HepG2 (cell line): ENCODE data around the gene BLVRB. TPM values are rescaled to one million over a fixed set of nuclear protein-coding genes. Genes with fewer than 3 reads are reported as not detected.

ENCODE experiments used
- ARNT2 ChIP-seq: sonication (generic); formaldehyde crosslinking; IDR thresholded peaks from 2 replicates; pipeline ENCODE4 v1.8.0; 2022; ENCODE audit warnings: mild to moderate bottlenecking, low read depth, missing genetic modification reagents, moderate library complexity
- BHLHE40 ChIP-seq: IDR thresholded peaks from 2 replicates; pipeline ENCODE4 v1.6.1; 2011; ENCODE audit warnings: low read length, improper control_type of control experiment
- CHD2 ChIP-seq: IDR thresholded peaks from 2 replicates; pipeline ENCODE4 v1.6.1; 2011; ENCODE audit warnings: low read depth, low read length, improper control_type of control experiment
- CHD4 ChIP-seq: fragments of 200-600 bp; sonication (generic); IDR thresholded peaks from 2 replicates; pipeline ENCODE4 v1.7.0; 2017; ENCODE audit warnings: mild to moderate bottlenecking, low read length, borderline replicate concordance
- FOSL2 ChIP-seq: sonication (generic); formaldehyde crosslinking; IDR thresholded peaks from 2 replicates; pipeline ENCODE4 v1.4.0; 2020; ENCODE audit warnings: missing genetic modification reagents
- GABPA ChIP-seq, 2 experiments: IDR thresholded peaks; 2 replicates each; pipeline ENCODE4 v1.6.1; 2011 to 2016; ENCODE audit warnings: low read depth in 2 of 2, low read length in 1 of 2, missing biosample characterization in 1 of 2, missing genetic modification characterization in 1 of 2
- HNF4A ChIP-seq: sonication (generic); formaldehyde crosslinking; IDR thresholded peaks from 2 replicates; pipeline ENCODE4 v1.4.0; 2020; ENCODE audit warnings: missing genetic modification reagents
- KDM2A ChIP-seq: sonication (generic); formaldehyde crosslinking; IDR thresholded peaks from 2 replicates; pipeline ENCODE4 v1.4.0; 2020; ENCODE audit warnings: low read depth, missing genetic modification reagents, borderline replicate concordance
- KLF13 ChIP-seq: sonication (generic); formaldehyde crosslinking; IDR thresholded peaks from 2 replicates; pipeline ENCODE4 v1.4.0; 2020; ENCODE audit warnings: mild to moderate bottlenecking, missing genetic modification reagents
- NR2F1 ChIP-seq, 2 experiments: fragments of 450-650 bp in 1 of 2; formaldehyde crosslinking in 1 of 2; IDR thresholded peaks; 2 replicates each; pipeline versions ENCODE4 v1.5.0 to v1.6.1; 2016 to 2020; ENCODE audit warnings: mild to moderate bottlenecking in 1 of 2, missing compliant biosample characterization in 1 of 2, missing genetic modification reagents in 1 of 2, moderate library complexity in 1 of 2
- SP5 ChIP-seq: IDR thresholded peaks from 2 replicates; pipeline ENCODE4 v1.6.1; 2016; ENCODE audit warnings: low read depth, borderline replicate concordance
- SRSF4 ChIP-seq: fragments of 200-400 bp; formaldehyde crosslinking; IDR thresholded peaks from one replicate; pipeline ENCODE4 v1.6.1; 2018; ENCODE audit warnings: mild to moderate bottlenecking, low read depth, low read length, moderate library complexity; ENCODE audit not compliant: poor library complexity, severe bottlenecking
- TBX3 ChIP-seq: fragments of 450-650 bp; IDR thresholded peaks from 2 replicates; pipeline ENCODE4 v1.6.1; 2017; ENCODE audit warnings: antibody characterized with exemption, mild to moderate bottlenecking, inconsistent platforms, borderline replicate concordance
- ZBTB38 ChIP-seq: sonication (generic); formaldehyde crosslinking; IDR thresholded peaks from 2 replicates; pipeline ENCODE4 v1.5.1; 2020; ENCODE audit warnings: mild to moderate bottlenecking, missing genetic modification reagents
- ZFX ChIP-seq: sonication (generic); formaldehyde crosslinking; IDR thresholded peaks from 2 replicates; pipeline ENCODE4 v1.4.0; 2020; ENCODE audit warnings: mild to moderate bottlenecking, low read depth, missing genetic modification reagents, moderate library complexity
- ZMYM2 ChIP-seq: sonication (generic); formaldehyde crosslinking; IDR thresholded peaks from 2 replicates; pipeline ENCODE4 v1.8.0; 2022; ENCODE audit warnings: mild to moderate bottlenecking, missing genetic modification reagents
- ZMYM3 ChIP-seq: sonication (generic); formaldehyde crosslinking; IDR thresholded peaks from 2 replicates; pipeline ENCODE4 v1.5.1; 2020; ENCODE audit warnings: mild to moderate bottlenecking, missing genetic modification reagents
- ZNF10 ChIP-seq: sonication (generic); formaldehyde crosslinking; IDR thresholded peaks from 2 replicates; pipeline ENCODE4 v1.4.0; 2020; ENCODE audit warnings: mild to moderate bottlenecking, low read depth, missing genetic modification reagents, borderline replicate concordance
- ZNF235 ChIP-seq: sonication (generic); formaldehyde crosslinking; IDR thresholded peaks from 2 replicates; pipeline ENCODE4 v1.8.1; 2023; ENCODE audit warnings: mild to moderate bottlenecking, missing genetic modification reagents, borderline replicate concordance
- ZNF333 ChIP-seq: sonication (generic); formaldehyde crosslinking; IDR thresholded peaks from 2 replicates; pipeline ENCODE4 v1.4.0; 2020; ENCODE audit warnings: mild to moderate bottlenecking, missing genetic modification reagents, borderline replicate concordance
- ZNF557 ChIP-seq: sonication (generic); formaldehyde crosslinking; IDR thresholded peaks from 2 replicates; pipeline ENCODE4 v1.4.0; 2020; ENCODE audit warnings: missing genetic modification reagents
- ZNF567 ChIP-seq: sonication (generic); formaldehyde crosslinking; IDR thresholded peaks from 2 replicates; pipeline ENCODE4 v1.8.1; 2023; ENCODE audit warnings: mild to moderate bottlenecking, missing genetic modification reagents, borderline replicate concordance
- ZNF572 ChIP-seq: sonication (generic); formaldehyde crosslinking; IDR thresholded peaks from 2 replicates; pipeline ENCODE4 v1.5.1; 2020; ENCODE audit warnings: mild to moderate bottlenecking, missing genetic modification reagents
- ZNF7 ChIP-seq: IDR thresholded peaks from 2 replicates; pipeline ENCODE4 v1.6.1; 2016; ENCODE audit warnings: missing biosample characterization, missing genetic modification reagents
- ZNF749 ChIP-seq: sonication (generic); formaldehyde crosslinking; IDR thresholded peaks from 2 replicates; pipeline ENCODE4 v1.8.0; 2022; ENCODE audit warnings: mild to moderate bottlenecking, missing genetic modification reagents, moderate library complexity, borderline replicate concordance
- ZNF883 ChIP-seq: sonication (generic); formaldehyde crosslinking; IDR thresholded peaks from 2 replicates; pipeline ENCODE4 v1.5.1; 2020; ENCODE audit warnings: mild to moderate bottlenecking, missing genetic modification reagents; ENCODE audit errors: not compliant biosample characterization
- ZSCAN21 ChIP-seq: sonication (generic); formaldehyde crosslinking; IDR thresholded peaks from 2 replicates; pipeline ENCODE4 v1.8.0; 2022; ENCODE audit warnings: mild to moderate bottlenecking, missing genetic modification reagents, moderate library complexity, borderline replicate concordance
- polyA plus RNA-seq, 8 experiments: library from polyadenylated mRNA; depleted of rRNA in 3 of 8; stranded (reverse) in 7 of 8; unstranded in 1 of 8; fragments of >200 nt; fragmentation: Illumina TruSeq in 4 of 8; extraction: Trizol in 4 of 8; gene quantifications; 2 replicates each; pipeline versions ENCODE4 v1.2.1 to v1.2.3, GENCODE V29; 2011 to 2016; ENCODE audit warnings: low read depth in 4 of 8, missing spikeins in 1 of 8, mixed read lengths in 1 of 8; ENCODE audit not compliant: insufficient read depth in 1 of 8
- total RNA-seq, 5 experiments: library from RNA; depleted of rRNA; stranded (reverse); fragments of >200 nt; fragmentation: Illumina TruSeq; extraction: Trizol; gene quantifications; 2 replicates each; pipeline ENCODE4 v1.2.3, GENCODE V29; 2016; ENCODE audit warnings: low read depth in 1 of 5
- TF ChIP-seq, protein P1 (sequence below): sonication (generic); formaldehyde crosslinking; IDR thresholded peaks from 2 replicates; pipeline ENCODE4 v1.4.0; 2020; ENCODE audit warnings: missing genetic modification reagents, mild to moderate bottlenecking, borderline replicate concordance

BLVRB gene
- total and polyA plus RNA-seq, 2 of the 13 experiments (the other 11 are each of a cell fraction or from before 2014, with no cell fraction given) = 25.9 to 51.4 TPM

DNA sequence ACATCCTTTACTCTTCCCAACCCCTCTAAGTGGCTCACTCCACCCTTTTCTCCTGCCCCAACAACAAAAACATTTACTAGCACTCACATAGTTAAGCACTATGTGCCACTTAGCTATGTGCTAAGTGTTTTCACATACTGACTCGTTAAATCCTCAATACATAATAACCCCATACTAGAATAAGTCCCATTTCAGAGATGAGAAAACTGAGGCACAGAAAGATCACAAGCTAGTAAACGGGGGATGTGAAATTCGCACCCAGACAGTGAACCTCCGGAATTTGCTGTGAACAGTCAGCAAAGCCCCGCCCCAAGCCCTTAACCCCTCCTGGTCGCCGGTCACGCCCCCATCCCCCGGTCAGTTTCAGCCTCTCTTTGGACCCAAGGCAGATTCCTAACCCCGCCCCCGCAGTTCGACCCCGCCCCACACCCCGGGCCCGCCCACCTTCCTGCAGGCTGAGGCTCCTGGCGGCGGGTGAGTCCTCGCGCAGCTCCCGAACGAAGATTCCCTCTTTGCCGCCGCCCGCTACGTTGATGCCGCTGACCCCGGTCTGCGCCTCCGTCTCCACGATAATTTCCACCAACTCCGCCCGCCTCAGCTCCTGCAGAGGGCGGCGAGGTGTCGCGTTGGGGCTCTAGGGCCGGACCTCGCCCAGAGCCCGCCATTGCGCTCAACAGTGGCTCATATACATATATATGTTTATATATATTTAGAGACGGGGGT, 62.1 kb downstream of the BLVRB start (continued):
- TF ChIP-seq ZNF557 (CRISPR knock-in tag) (no peak), BHLHE40 (no peak), TBX3 (no peak), ARNT2 (CRISPR knock-in tag) (no peak), ZNF883 (CRISPR knock-in tag) (no peak), SRSF4 (no peak), ZNF749 (no peak), ZMYM3 (peak; percentile 97), ZNF572 (CRISPR knock-in tag) (no peak), ZNF333 (CRISPR knock-in tag) (no peak; the same call in 1 of the 2 replicates), GABPA (IDR thresholded peaks at IDR 0.05; ENCODE audit: low read depth, low read length) (no peak), GABPA (CRISPR knock-in tag; IDR thresholded peaks at IDR 0.05; ENCODE audit: low read depth) (no peak), NR2F1 (CRISPR knock-in tag; IDR thresholded peaks at IDR 0.05) (no peak), CHD4 (peak; percentile 98; the same call in 1 of the 2 replicates), HNF4A (peak; percentile 36; the same call in 1 of the 2 replicates), ZNF7 (no peak), CHD2 (no peak), ZSCAN21 (CRISPR knock-in tag) (0 out of 2 replicates have a peak, but pooled peaks have one; percentile 49), KDM2A (no peak), ZNF567 (CRISPR knock-in tag) (no peak), FOSL2 (no peak), SP5 (no peak; the same call in 1 of the 2 replicates), ZFX (CRISPR knock-in tag) (peak; percentile 65), ZMYM2 (CRISPR knock-in tag) (peak; percentile 70; the same call in 1 of the 2 replicates), KLF13 (no peak), ZNF10 (no peak), ZBTB38 (CRISPR knock-in tag) (no peak), ZNF235 (no peak)
- TF ChIP-seq, protein P1, sequence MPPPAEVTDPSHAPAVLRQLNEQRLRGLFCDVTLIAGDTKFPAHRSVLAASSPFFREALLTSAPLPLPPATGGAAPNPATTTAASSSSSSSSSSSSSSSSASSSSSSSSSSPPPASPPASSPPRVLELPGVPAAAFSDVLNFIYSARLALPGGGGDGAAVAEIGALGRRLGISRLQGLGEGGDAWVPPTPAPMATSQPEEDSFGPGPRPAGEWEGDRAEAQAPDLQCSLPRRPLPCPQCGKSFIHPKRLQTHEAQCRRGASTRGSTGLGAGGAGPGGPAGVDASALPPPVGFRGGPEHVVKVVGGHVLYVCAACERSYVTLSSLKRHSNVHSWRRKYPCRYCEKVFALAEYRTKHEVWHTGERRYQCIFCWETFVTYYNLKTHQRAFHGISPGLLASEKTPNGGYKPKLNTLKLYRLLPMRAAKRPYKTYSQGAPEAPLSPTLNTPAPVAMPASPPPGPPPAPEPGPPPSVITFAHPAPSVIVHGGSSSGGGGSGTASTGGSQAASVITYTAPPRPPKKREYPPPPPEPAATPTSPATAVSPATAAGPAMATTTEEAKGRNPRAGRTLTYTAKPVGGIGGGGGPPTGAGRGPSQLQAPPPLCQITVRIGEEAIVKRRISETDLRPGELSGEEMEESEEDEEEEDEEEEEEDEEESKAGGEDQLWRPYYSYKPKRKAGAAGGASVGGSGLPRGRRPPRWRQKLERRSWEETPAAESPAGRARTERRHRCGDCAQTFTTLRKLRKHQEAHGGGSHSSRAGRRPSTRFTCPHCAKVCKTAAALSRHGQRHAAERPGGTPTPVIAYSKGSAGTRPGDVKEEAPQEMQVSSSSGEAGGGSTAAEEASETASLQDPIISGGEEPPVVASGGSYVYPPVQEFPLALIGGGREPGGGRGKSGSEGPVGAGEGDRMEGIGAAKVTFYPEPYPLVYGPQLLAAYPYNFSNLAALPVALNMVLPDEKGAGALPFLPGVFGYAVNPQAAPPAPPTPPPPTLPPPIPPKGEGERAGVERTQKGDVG = no peak
